Nucleus accumbens (tissue), 56 donors: ENCODE measurements around the gene THRAP3.

ENCODE experiments used
- DNase-seq, 56 donors: peaks; one replicate each; lab custom pipeline; 2025; lab: John Stamatoyannopoulos, UW

Gene THRAP3

DNA sequence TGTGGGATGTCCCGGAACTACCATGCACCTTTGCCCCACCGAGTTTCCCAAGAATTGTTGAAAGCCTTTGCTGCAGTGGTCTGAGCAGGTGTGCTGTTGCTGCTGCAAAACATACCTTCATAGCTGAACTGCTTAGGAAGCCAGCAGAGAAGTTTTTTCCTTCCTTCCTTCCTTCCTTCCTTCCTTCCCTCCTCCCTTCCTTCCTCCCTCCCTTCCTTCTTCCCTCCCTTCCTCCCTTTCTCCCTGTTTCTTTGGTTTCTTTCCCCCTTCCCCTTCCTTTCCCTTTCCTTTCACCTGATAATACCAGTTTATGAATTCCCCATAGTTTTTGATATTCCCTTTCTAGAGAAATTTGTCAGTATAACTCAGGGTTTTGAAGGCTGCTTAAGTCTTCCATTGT, 71.1 kb downstream of the THRAP3 start:
- no peak for DNase-seq

DNA sequence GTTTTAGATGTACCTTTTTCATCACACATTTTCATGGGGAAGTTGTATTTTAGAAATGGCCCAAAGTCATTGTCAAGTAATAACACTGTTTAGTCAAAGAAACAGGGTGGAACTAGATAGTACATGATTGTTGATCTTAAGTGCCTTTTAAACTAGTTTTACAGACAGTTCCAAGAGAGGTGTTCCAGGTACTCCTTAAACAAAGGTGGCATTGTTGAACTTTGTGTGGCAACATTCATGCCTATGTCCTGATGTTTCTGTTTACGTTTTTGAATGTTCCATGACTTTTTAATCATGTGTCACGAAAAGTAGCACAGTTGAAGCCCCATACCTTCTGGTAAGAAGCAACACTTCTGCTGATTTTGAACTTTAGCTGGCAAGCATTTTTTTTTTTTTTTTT, 72.8 kb downstream of the THRAP3 start:
- DNase-seq, result no peak

DNA sequence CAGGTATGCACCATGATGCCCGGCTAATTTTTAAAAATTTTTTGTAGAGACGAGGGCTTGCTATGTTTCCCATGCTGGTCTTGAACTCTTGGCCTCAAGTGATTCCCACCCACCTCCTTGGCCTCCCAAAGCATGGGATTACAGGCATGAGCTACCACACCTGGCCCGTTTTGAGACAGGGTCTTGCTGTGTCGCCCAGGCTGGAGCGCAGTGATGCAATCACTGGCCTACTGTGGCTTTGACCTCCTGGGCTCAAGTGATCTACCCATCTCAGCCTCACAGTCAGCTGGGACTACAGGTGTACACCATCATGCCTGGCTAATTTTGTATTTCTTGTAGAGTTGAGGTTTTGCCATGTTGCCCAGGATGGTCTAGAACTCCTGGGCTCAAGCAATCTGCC, 74.4 kb downstream of the THRAP3 start:
- no peak for DNase-seq

DNA sequence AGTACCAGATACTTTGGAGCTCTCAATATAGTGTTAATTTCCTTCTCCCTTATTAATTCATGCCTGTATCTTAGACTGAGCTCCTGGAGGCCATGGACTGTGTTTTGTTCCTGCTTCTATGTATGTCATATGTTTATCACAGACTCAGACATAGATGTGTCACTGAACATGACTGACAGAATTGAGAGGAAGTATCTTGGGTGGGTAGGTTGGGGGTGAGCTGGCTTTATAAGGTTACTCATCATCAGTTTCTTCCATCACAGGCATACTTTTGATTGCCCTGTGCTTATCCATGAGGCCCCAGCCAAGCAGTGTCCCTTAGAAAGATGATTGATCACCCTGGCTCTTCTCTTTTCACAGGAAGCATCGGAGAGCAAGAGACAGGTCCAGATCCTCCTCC, 76.3 kb downstream of the THRAP3 start:
- no peak for DNase-seq

DNA sequence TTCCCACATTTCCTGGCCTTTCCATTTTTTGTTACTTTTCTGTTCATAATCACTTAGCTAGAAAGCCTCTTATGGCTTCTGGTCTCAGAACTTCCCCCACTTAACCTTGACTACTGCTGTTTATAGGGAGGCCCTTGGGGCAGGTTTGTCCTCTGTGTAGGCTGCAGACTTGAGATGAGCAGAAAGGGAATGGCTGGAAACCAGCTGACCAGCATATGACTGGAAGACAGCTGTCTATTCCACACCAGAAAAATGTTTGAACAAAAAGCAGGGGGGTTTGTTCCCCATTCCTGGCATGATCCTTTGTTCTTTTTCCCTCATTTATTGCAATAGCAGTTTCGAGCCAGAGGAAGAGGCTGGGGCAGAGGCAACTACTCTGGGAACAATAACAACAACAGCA, 77.0 kb downstream of the THRAP3 start:
- DNase-seq, result peak in 1 of 56 donors; percentile 10

DNA sequence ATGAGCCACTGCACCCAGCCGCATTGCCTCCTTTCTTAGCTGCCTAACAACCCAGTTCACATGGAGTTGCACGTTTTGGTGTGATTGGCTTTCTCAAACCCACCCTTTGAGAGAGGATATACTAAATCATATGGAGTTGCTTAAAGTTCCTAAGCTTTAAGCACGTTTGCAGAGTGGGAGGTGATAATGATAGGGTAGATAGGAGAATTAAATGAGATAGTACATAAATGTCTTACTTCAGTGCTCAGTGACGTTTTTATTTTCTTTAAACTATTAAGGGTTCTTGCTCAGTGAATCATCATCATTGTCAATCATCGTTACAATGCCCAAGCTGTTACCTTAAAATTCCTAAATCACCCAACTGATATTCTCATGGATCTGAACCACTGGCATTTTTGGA, 79.0 kb downstream of the THRAP3 start:
- DNase-seq, result no peak

DNA sequence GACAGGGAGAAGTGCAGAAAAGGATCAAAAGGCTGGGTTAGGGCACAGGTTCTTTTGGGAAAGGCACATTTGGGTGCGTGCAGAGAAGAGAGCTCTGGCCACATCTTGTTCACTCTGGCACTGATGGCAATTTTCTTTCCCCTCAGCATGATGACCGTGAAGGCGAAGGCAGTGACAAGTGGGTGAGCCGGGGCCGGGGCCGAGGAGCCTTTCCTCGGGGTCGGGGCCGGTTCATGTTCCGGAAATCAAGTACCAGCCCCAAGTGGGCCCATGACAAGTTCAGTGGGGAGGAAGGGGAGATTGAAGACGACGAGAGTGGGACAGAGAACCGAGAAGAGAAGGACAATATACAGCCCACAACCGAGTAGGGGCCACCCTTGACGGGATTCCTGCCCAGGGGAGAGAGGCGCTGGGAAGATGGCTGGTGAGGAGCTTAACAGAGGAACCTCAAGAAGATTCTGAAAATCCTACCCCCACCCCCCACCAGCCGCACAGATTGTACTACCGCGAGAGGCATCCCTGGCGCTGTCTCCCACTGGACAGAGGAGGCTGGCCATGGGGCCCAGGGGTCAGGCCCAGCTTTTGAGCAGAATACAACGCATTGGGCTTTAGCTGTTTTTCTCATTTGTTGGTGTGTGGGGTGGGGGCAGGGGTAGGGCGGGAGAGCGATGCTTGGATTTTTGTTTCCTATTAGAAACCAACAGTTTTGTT, 79.6 kb downstream of the THRAP3 start:
- no peak for DNase-seq

DNA sequence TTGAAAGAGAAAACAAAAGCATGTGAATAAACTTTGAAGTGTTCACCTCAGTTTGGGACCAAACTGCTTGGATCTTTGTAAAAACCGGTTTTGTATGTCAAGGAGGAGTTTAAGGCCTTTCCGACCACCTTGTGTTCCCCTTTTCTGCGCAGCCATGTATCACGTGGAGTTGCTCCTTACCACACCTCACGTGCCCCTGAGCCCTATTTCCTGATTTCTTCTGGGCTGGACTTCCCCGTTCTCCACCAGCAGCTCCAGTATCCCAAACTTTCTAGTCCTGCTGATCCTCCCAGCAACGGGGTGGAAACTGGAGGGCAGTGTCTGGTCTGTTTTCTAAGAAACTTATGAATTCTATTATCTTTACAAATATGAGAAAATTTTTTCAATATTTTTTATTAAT, 80.3 kb downstream of the THRAP3 start:
- peak in 1 of 56 donors; percentile 5 for DNase-seq

DNA sequence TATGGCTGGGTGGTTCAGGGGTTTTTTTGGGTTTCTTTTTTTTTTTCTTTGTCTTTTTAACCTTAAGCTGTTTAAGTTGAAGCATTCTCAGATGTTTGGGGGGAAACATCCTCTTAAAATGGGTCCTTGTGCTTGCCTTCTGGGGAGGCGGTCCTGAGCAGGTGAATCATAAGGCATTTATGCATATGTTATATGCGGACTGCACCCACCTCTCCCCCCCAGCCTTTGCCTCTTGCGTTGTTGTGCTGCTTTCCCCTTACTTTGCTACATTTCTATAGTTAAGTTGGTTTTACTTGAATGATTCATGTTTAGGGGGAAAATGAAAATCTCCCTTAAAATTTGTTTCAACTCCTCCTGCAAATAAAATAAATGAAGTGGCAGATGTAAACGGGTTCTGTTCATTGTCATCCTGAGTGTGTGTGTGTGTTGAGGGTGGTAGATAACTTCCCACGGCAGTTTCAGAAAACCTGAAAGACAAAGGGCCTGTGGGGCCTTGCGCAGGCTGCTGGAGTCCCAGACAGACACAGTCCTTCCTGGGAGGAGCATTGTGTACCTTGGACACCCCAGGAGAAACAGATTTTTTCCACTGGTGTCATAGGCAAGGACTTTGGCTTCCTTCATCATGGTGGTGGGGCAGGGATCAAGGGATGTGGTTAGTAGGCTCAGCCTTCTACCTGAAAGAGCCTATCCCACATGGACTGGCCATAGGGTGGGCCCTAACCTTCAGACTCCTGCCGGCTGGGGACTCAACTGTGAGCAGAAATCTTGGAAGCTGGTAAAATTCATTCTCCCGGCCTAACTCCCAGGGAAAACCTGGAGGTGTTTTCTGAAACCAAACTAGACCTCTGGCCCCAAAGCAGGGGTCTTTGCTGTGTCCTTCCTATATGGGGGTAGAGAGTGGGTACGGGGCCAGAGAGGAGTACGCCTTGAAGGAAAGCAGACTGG, 81.0 kb downstream of the THRAP3 start:
- no peak for DNase-seq

DNA sequence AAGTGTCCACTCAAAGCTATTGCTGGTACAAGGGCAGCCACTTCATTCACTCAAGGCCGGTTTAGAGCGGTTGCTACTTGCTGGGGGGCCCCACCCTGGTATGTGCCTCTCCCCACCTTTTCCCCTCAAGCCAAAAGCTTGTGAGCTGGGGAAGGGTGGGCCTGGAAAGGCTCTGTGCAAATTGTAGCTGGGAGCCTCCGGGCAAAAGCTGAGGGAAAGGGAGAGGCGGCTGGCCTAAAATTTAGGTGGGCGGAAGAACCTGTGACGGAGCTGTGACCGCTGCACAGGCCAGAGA, 81.6 kb downstream of the THRAP3 start:
- DNase-seq, result no peak

DNA sequence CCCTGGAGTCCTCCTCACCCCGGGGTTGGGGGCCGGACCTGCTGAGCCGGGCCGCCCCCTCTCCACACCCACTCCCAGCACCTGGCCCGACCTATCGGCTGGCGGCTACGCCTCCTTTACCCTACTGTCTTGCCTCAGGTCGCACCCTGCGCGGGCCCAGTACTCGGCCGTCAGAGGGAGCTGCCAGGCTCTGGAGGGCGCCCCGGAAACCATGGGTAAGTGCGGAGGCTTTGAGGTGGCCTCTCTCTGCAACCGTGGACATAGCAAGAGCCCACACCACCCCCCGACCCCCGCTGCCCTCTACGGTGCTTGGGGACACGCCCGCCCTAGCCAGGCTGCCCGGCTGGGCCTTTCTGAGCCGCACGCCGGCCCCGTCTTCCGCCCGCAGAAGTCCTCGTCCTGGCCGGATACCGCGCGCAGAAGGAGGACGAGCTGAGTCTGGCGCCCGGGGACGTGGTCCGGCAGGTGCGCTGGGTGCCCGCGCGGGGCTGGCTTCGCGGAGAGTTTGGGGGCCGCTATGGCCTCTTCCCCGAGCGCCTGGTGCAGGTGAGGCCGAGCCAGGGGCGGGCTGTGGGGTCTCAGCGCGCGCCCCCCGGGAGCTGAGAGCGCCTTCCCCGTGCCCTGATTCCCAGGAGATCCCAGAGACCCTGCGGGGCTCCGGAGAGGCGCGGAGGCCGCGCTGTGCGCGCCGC, 82.1 kb downstream of the THRAP3 start, which contains the start of gene SH3D21:
SH3D21 (plus strand) TSS at position 159 of the 692 bp plus-strand sequence; CDS start at position 212, 53 bp downstream.
- DNase-seq, result peak in 2 of 56 donors; percentile 20 to 22

DNA sequence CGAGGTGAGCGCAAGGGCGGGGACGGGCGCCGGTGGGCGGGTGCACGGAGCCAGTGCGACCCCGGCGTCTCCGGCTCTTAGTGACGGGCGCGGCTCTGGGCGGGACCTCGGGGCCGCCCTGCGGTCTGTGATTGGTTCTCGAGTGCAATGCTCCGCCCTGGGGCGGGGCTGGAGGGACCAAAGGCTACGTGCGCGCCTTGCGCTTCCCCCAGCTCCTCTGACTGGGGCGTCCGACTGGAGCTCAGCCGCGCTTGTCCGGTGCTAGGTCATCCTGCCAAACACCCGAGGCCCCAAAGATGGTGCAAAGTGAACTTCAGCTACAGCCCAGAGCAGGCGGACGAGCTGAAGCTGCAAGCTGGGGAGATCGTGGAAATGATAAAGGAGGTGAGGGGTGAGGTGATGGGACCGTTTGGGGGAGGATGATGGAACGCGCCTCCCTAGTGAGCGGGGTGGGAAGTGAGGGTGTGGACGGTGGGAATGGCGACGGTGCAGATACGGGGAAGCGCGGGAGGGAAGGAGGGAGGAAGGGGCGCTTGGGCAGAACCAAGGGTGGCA, 82.7 kb downstream of the THRAP3 start:
- DNase-seq, result peak in 54 of 56 donors; percentile 29 to 93 (median 77)

DNA sequence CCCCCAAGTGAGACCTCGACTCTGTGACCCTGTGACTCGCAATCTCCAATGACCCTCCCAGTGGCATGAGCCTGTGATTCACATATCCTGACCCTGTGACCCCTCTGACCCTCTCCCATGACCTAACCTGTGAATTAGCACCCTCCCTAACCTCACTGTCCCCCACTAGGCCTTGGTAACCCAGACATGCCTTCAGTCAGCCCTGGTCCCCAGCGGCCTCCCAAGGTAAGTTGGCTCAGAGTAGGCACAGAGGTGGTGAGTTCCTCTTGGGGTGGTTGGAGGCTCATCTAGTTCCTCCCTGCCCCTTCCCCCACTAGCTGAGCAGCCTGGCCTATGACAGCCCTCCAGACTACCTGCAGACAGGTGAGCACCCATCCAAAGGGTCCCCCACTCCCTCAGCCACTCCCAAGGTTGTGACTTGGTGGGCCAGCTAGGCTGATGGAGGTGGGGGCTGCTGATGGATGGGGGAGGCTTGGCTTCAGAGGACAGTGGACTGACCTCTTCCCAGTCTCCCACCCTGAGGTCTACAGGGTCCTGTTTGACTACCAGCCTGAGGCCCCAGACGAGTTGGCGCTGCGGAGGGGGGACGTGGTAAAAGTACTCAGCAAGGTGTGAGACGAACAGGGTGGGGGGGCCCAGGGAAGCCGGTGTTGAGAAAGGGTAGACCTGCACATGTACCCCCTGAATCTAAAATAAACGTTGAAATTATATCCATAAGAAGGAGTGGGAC, 83.5 kb downstream of the THRAP3 start:
- DNase-seq, result no peak

DNA sequence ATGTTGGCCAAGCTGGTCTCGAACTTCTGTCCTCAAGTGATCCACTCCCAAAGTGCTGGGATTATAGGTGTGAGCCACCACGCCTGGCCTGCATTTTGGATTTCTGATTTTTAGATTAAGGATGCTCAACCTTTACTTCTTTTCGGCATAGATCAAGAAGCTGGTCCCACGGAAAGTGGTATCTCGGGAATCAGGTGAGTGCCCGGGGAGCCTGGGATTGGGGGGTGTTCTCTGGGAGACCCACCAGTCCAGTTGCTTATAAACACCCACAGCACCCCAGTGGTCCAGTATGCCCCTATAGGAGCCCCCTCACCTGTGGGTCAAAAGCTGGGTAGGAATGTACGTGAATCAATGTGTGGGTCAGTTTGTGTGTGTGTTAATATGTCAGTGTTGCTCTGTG, 85.2 kb downstream of the THRAP3 start:
- DNase-seq, result no peak

DNA sequence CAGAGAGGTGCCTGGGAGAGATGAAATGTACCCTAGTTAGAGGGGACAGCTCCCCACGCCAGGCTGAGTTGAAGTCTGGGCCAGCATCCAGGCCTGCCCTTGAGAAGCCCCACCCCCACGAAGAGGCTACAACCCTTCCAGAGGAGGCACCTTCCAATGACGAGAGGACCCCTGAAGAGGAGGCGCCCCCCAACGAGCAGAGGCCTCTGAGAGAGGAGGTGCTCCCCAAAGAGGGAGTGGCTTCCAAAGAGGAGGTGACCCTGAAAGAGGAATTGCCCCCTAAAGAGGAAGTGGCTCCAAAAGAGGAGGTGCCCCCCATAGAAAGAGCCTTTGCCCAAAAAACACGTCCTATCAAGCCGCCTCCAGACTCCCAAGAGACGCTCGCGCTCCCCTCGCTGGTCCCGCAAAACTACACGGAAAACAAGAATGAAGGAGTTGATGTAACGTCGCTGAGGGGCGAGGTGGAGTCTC, 96.1 kb downstream of the THRAP3 start:
- no peak for DNase-seq

DNA sequence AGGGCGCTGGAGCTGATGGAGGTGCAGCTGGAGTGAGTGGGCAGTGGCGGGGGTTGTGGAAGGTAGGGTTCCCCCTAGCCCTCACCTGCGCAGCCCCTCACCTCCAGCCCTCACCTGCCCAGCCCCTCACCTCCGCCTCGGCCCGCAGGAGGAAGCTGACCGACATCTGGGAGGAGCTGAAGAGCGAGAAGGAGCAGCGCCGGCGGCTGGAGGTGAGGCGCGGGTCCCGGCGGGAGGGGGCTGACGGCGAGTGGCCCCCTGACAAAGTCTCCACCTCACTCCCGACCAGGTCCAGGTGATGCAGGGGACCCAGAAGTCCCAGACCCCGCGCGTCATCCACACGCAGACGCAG, 96.5 kb downstream of the THRAP3 start:
- DNase-seq, result no peak

DNA sequence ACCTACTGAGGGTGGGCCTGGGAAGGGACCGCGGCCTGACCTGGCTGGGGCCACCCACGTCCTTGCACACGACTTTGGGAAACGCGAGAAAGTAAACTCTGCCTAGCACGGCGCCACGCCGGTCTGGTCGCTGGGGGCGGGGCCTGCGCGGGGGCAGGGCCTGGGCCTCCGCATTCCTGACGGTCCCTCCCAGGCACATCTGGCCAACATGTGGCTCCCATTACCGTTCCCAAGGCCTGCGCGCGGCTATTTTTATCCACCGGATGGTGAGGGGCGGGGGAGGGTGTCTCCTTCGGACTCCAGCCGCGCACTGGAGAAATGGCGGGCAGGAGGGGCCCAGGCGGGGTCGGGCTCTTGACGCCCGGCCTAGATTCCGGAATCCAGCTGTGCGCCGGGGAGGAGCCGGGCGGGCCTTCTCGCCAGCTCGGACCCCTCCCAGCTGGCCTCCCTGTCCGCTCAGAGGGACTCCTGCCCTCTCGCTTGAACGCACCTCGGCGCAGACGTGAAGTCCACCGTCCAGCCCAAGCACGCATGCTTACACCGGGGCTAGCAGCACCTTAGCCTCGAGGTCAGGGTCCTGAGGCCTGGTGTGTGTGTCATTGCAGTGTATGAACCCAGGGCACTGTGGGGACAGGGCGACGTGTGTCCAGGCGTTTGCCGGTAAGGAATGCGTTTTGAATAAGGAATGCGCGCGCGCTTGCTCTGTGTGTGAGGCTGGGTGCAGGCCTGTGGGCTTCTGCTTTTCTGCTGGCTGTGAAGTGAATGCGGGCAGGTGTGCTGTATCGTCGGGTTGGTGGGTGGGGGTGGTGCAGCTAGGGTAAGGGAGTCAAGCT, 97.1 kb downstream of the THRAP3 start:
- no peak for DNase-seq

DNA sequence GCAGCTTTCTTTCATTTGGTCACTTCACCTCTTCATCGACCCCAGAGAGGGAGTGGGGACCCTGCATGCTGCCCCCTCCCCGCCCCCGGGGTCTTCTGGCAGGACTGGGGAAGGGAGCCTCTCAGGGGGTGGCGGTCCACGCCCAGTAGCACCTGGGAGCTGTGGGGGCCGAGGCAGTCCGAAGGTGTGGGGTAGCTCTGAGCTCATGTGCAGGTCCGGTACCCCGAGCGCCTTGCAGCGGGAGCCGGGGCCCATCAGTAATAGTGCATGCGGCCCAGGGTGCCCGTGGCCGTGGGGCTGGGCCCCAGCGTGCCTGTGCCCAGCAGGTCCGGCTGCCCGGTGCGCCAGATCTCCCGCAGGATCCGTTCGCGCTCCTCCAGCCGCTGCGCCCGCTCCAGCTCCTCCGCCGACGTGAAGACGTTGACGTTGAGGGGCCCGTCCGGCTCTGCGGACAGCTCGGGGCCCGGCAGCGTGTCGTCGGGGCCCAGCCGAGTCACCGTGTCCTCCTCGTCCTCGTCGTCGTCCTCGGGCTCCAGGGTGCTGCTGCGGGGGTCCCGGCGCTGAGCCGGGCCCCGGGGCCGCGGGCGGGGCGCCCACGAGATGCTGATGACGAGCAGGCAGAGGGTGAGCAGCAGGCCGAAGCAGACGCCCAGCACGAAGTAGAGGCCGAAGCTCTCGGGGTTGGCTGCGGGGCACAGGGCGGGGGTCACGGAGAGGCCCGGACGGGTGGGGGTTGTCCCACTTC, 98.0 kb downstream of the THRAP3 start:
- DNase-seq, result no peak
